LNCAP (cell line): ENCODE data around the gene ITGB1.

Experiments
- TF ChIP-seq, protein P1 (sequence below): fragments of 450-650 bp; IDR thresholded peaks from 2 replicates; pipeline ENCODE4 v1.5.1; 2017; ENCODE audit warnings: mild to moderate bottlenecking

The ITGB1 gene

GRCh38 chr10:32958085-32959005, at the start of gene ITGB1:
Gene ITGB1 (minus strand): TSS chr10:32958230. CDS start chr10:32935558, 22,672 bp downstream.
- TF ChIP-seq, protein P1, sequence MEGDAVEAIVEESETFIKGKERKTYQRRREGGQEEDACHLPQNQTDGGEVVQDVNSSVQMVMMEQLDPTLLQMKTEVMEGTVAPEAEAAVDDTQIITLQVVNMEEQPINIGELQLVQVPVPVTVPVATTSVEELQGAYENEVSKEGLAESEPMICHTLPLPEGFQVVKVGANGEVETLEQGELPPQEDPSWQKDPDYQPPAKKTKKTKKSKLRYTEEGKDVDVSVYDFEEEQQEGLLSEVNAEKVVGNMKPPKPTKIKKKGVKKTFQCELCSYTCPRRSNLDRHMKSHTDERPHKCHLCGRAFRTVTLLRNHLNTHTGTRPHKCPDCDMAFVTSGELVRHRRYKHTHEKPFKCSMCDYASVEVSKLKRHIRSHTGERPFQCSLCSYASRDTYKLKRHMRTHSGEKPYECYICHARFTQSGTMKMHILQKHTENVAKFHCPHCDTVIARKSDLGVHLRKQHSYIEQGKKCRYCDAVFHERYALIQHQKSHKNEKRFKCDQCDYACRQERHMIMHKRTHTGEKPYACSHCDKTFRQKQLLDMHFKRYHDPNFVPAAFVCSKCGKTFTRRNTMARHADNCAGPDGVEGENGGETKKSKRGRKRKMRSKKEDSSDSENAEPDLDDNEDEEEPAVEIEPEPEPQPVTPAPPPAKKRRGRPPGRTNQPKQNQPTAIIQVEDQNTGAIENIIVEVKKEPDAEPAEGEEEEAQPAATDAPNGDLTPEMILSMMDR = no peak

DNA sequence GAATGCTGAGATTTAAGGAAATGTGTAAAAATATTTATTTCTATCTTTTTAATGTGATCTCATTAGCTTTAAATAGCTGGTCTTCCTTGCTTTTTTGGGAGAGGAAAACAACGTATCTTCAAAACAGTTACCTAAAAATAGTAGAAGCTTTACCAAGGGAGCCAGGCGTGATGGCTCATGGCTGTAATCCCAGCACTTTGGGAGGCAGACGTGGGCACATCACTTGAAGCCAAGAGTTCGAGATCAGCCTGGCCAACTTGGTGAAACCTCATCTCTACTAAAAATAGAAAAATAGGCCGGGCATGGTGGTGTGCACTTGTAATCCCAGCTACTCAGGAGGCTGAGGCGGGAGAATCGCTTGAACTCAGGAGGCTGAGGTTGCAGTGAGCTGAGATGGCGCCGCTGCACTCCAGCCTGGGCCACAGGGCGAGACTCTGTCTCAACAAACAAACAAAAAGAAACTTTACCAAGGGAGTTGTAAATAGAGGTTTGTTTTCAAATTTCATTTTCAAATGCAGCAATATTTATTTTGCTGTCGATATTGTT, 48.4 kb upstream of the ITGB1 start:
- TF ChIP-seq, protein P1 = no peak

GRCh38 chr10:33005322-33006301, 47.6 kb upstream of the ITGB1 start:
- TF ChIP-seq, protein P1 = no peak

DNA sequence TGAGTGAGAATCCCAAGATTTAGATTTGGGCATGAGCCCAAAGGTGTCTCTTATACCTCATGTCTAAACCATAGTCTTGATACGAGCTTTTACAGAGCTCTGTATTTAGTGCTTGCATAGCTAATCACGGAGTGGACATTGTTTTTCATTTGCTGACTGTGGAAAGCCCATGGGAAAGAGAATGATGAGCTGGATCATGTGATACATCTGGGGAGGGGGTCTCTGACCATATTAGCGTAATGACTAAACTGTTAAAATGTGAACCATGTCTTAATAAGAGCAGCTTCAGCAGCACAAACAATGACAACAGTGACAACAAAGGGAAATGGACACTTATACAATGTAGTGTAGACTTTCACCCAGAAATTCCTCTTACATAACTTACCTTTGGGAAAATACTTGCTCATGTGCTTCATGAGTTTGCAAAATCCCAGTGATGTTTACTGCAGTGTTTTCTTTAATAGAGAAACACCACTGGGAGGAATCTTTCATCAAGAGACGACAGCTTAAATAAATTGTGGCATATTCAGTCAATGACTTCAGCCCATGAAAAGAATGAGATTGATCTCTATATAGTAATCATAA, 44.0 kb upstream of the ITGB1 start:
- TF ChIP-seq, protein P1 = no peak

DNA sequence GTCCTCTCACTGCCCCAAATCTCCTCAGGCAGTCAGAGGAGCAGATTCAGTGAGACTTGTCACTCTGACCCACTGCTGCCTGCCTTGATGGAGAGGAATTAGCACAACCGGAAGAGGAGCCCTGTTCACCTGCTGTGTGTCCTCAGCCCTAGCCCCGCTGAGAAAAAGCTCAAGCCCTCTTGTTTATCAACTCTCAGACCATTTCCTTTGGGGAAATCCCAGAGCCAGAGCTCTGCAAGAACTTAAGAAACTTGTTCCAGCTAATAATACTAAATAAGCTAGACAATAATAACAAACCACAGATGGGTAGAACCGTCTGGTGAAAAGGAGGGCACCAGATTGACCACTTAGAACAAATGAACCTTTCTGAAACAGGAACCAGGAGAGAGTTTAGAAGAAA, 37.7 kb upstream of the ITGB1 start:
- TF ChIP-seq, protein P1 = no peak

- TF ChIP-seq, protein P1 = no peak
These were observed 37.1 kb upstream of the ITGB1 start for GRCh38 chr10:32995066-32995622.

DNA sequence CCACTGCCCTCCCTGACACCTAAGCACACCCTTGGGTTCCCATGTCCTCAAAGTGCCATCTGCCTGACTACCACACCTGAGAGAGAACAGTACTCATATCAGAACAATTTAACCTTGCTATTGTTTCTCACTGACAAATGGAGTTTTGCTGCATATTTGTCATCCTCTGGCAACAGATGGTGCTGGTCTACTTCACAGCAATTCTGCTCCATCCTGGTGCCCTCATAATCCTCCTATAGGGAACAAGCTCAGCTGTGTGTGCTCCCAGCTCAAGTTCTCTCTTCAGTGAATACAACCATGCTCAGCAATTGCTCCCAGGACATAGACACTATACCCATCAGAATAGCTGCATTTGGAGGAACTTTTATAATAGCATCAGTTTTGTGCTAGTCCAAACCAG, 32.8 kb upstream of the ITGB1 start:
- TF ChIP-seq, protein P1 = no peak
